ENCODE data around the gene PLEKHA8. TPM values are rescaled to one million over a fixed set of nuclear protein-coding genes. Genes with fewer than 3 reads are reported as not detected.

PLEKHA8 gene
- total RNA-seq, 1 donor from 2014 or later = 57.9 TPM

- DNase-seq = no peak
- H3K27me3 Mint-ChIP-seq (ENCODE audit: unreplicated experiment) = peaks cover 1% of the 10 kb centered on the region
- H3K4me3 Mint-ChIP-seq (ENCODE audit: unreplicated experiment) = no peak overlapping the region
- TF ChIP-seq CTCF (IDR thresholded peaks at IDR 0.05; ENCODE audit: partially characterized antibody, unreplicated experiment) = no peak
- peaks cover 3% of the 10 kb centered on the region for H3K9me3 Mint-ChIP-seq (ENCODE audit: unreplicated experiment)
- no peak overlapping the region for H3K27ac Mint-ChIP-seq (ENCODE audit: unreplicated experiment)
- H3K4me1 Mint-ChIP-seq (ENCODE audit: low read depth, unreplicated experiment) = peaks cover 56% of the 10 kb centered on the region
- no peaks in the 10 kb centered on the region for H3K36me3 Mint-ChIP-seq (ENCODE audit: unreplicated experiment)
Observed at GRCh38 chr7:30169579-30169978, 141.4 kb downstream of the PLEKHA8 start.

- H3K36me3 Mint-ChIP-seq (ENCODE audit: unreplicated experiment) = no peaks in the 10 kb centered on the region
- H3K9me3 Mint-ChIP-seq (ENCODE audit: unreplicated experiment) = peaks cover 3% of the 10 kb centered on the region
- no peak overlapping the region for H3K27ac Mint-ChIP-seq (ENCODE audit: unreplicated experiment)
- peaks cover 1% of the 10 kb centered on the region for H3K27me3 Mint-ChIP-seq (ENCODE audit: unreplicated experiment)
- TF ChIP-seq CTCF (IDR thresholded peaks at IDR 0.05; ENCODE audit: partially characterized antibody, unreplicated experiment) = no peak
- DNase-seq = no peak
- H3K4me1 Mint-ChIP-seq (ENCODE audit: low read depth, unreplicated experiment) = peaks cover 52% of the 10 kb centered on the region
- H3K4me3 Mint-ChIP-seq (ENCODE audit: unreplicated experiment) = no peak overlapping the region
Observed at GRCh38 chr7:30170476-30171205, 142.4 kb downstream of the PLEKHA8 start.

GRCh38 chr7:30171766-30172447 is 143.7 kb downstream of the PLEKHA8 start:
- H3K27ac Mint-ChIP-seq (ENCODE audit: unreplicated experiment) = peak overlapping the region; percentile 44
- H3K4me3 Mint-ChIP-seq (ENCODE audit: unreplicated experiment) = no peak overlapping the region
- H3K9me3 Mint-ChIP-seq (ENCODE audit: unreplicated experiment) = peaks cover 3% of the 10 kb centered on the region
- peaks cover 43% of the 10 kb centered on the region for H3K4me1 Mint-ChIP-seq (ENCODE audit: low read depth, unreplicated experiment)
- H3K36me3 Mint-ChIP-seq (ENCODE audit: unreplicated experiment) = no peaks in the 10 kb centered on the region
- H3K27me3 Mint-ChIP-seq (ENCODE audit: unreplicated experiment) = peaks cover 1% of the 10 kb centered on the region
- no peak for DNase-seq
- TF ChIP-seq CTCF (IDR thresholded peaks at IDR 0.05; ENCODE audit: partially characterized antibody, unreplicated experiment) = no peak

- Mint-ChIP-seq H3K4me1 (ENCODE audit: low read depth, unreplicated experiment) (peaks cover 39% of the 10 kb centered on the region), H3K36me3 (ENCODE audit: unreplicated experiment) (no peaks in the 10 kb centered on the region), H3K9me3 (ENCODE audit: unreplicated experiment) (peaks cover 3% of the 10 kb centered on the region), H3K27me3 (ENCODE audit: unreplicated experiment) (peaks cover 1% of the 10 kb centered on the region), H3K27ac (ENCODE audit: unreplicated experiment) (peak overlapping the region; percentile 9), H3K4me3 (ENCODE audit: unreplicated experiment) (no peak overlapping the region)
- no peak for DNase-seq
- TF ChIP-seq CTCF (IDR thresholded peaks at IDR 0.05; ENCODE audit: partially characterized antibody, unreplicated experiment) = no peak
Observed at GRCh38 chr7:30172451-30172850, 144.2 kb downstream of the PLEKHA8 start.

Measured in glutamatergic neuron (in vitro differentiated cells).